BLaER1 treated with 17β-estradiol and CSF1 and Interleukin-3, amounts not matched to agents 10 nM and 100 nM (cell line): ENCODE data around the gene PITPNC1.
"Not testable (repeated sequence)": the region's sequence is repeated elsewhere in the genome, so short reads cannot be mapped to it uniquely, and the experiment has no call there.

ENCODE experiments used
- H3K27ac ChIP-seq, 11 experiments: shearing (Covaris generic); formaldehyde crosslinking; 2 replicates each; pipeline ENCODE4 v1.8.1; 2022
- H3K27me3 ChIP-seq, 11 experiments: shearing (Covaris generic); formaldehyde crosslinking; 2 replicates each; pipeline ENCODE4 v1.8.1; 2022
- H3K36me3 ChIP-seq, 11 experiments: shearing (Covaris generic); formaldehyde crosslinking; 2 replicates each; pipeline ENCODE4 v1.8.1; 2022
- H3K4me1 ChIP-seq, 10 experiments: shearing (Covaris generic); formaldehyde crosslinking; 2 replicates each; pipeline ENCODE4 v1.8.1; 2022
- H3K4me2 ChIP-seq, 11 experiments: shearing (Covaris generic); formaldehyde crosslinking; 2 replicates each; pipeline ENCODE4 v1.8.1; 2022
- H3K4me3 ChIP-seq, 10 experiments: shearing (Covaris generic); formaldehyde crosslinking; 2 replicates each; pipeline ENCODE4 v1.8.1; 2022
- H3K9ac ChIP-seq, 11 experiments: shearing (Covaris generic); formaldehyde crosslinking; 2 replicates each; pipeline ENCODE4 v1.8.1; 2022
- H3K9me3 ChIP-seq, 11 experiments: shearing (Covaris generic); formaldehyde crosslinking; replicated peaks in 1 of 11; 2 replicates each; pipeline ENCODE4 v1.8.1; 2022
- H4K20me1 ChIP-seq, 11 experiments: shearing (Covaris generic); formaldehyde crosslinking; 2 replicates each; pipeline ENCODE4 v1.8.1; 2022
- Cebpa-rat ChIP-seq, 11 experiments: shearing (Covaris generic); IDR thresholded peaks; 2 replicates each; pipeline ENCODE4 v1.8.1; 2022

PITPNC1 gene

GRCh38 chr17:67412941-67413340, 35.9 kb downstream of the PITPNC1 start:
- Histone ChIP-seq H3K9ac (no peak overlapping the region), H3K27ac (no peak overlapping the region), H3K4me1 (peaks cover 0 to 14% (median 4%) of the 10 kb centered on the region in 10 experiments; a peak in 6 of 20 replicates), H3K4me3 (no peak overlapping the region), H3K27me3 (no peaks in the 10 kb centered on the region), H3K9me3 (peaks cover 5 to 40% (median 18%) of the 10 kb centered on the region in 11 experiments), H3K4me2 (no peak overlapping the region), H3K36me3 (peaks cover 0 to 25% (median 4%) of the 10 kb centered on the region in 11 experiments; a peak in 6 of 22 replicates), H4K20me1 (no peaks in the 10 kb centered on the region)
- TF ChIP-seq Cebpa-rat (IDR thresholded peaks at IDR 0.05): no peak

GRCh38 chr17:67413388-67413787, 36.3 kb downstream of the PITPNC1 start:
- H3K27ac ChIP-seq: no peak overlapping the region
- peaks cover 0 to 18% (median 3%) of the 10 kb centered on the region in 10 experiments; a peak in 11 of 20 replicates for H3K4me1 ChIP-seq
- no peak overlapping the region for H3K9ac ChIP-seq
- no peak overlapping the region for H3K4me3 ChIP-seq
- peaks cover 5 to 35% (median 16%) of the 10 kb centered on the region in 11 experiments for H3K9me3 ChIP-seq
- H3K27me3 ChIP-seq: no peaks in the 10 kb centered on the region
- TF ChIP-seq Cebpa-rat (IDR thresholded peaks at IDR 0.05): no peak
- peaks cover 0 to 25% (median 4%) of the 10 kb centered on the region in 11 experiments; a peak in 6 of 22 replicates for H3K36me3 ChIP-seq
- H3K4me2 ChIP-seq: no peak overlapping the region
- H4K20me1 ChIP-seq: no peaks in the 10 kb centered on the region

GRCh38 chr17:67414130-67414529, 37.0 kb downstream of the PITPNC1 start:
- Histone ChIP-seq H3K27ac (no peak overlapping the region), H3K9me3 (peaks cover 5 to 29% (median 15%) of the 10 kb centered on the region in 11 experiments)

GRCh38 chr17:67414559-67414958, 37.5 kb downstream of the PITPNC1 start:
- H3K27ac ChIP-seq: no peak overlapping the region
- peaks cover 10 to 30% (median 15%) of the 10 kb centered on the region in 10 experiments; a peak in 19 of 20 replicates for H3K4me1 ChIP-seq
- H3K4me3 ChIP-seq: no peak overlapping the region
- no peak overlapping the region for H3K4me2 ChIP-seq
- H4K20me1 ChIP-seq: no peaks in the 10 kb centered on the region; a peak in 1 of 22 replicates
- H3K27me3 ChIP-seq: no peaks in the 10 kb centered on the region
- no peak for TF ChIP-seq Cebpa-rat (IDR thresholded peaks at IDR 0.05)
- H3K9ac ChIP-seq: no peak overlapping the region
- H3K9me3 ChIP-seq: peaks cover 5 to 24% (median 14%) of the 10 kb centered on the region in 11 experiments
- H3K36me3 ChIP-seq: peaks cover 0 to 25% (median 3%) of the 10 kb centered on the region in 11 experiments; a peak in 6 of 22 replicates

More at GRCh38 chr17:67414130-67414529, 37.0 kb downstream of the PITPNC1 start:
- Histone ChIP-seq H3K27me3 (no peaks in the 10 kb centered on the region), H3K9ac (no peak overlapping the region), H3K36me3 (peaks cover 0 to 25% (median 4%) of the 10 kb centered on the region in 11 experiments; a peak in 6 of 22 replicates), H4K20me1 (no peaks in the 10 kb centered on the region; a peak in 1 of 22 replicates), H3K4me3 (no peak overlapping the region), H3K4me2 (no peak overlapping the region), H3K4me1 (peaks cover 6 to 26% (median 10%) of the 10 kb centered on the region in 10 experiments; a peak in 19 of 20 replicates)
- no peak for TF ChIP-seq Cebpa-rat (IDR thresholded peaks at IDR 0.05)

- Histone ChIP-seq H3K27ac (no peak overlapping the region), H3K4me3 (no peak overlapping the region)
- no peak for TF ChIP-seq Cebpa-rat (IDR thresholded peaks at IDR 0.05)
Measured at GRCh38 chr17:67415291-67415690, 38.2 kb downstream of the PITPNC1 start.

GRCh38 chr17:67417507-67417906, 40.4 kb downstream of the PITPNC1 start:
- H3K27ac ChIP-seq: peak overlapping the region in 1 of 11 experiments; percentile 3; a peak in 1 of 22 replicates
- H3K4me3 ChIP-seq: no peak overlapping the region
- H3K4me1 ChIP-seq: peaks cover 34 to 54% (median 41%) of the 10 kb centered on the region in 10 experiments
- H3K4me2 ChIP-seq: 0 out of 22 replicates have a peak overlapping the region, but pooled peaks of 1 of the 11 experiments have one; percentile 2
- H3K36me3 ChIP-seq: peaks cover 0 to 25% (median 0%) of the 10 kb centered on the region in 11 experiments; a peak in 4 of 22 replicates
- peaks cover 0 to 12% (median 0%) of the 10 kb centered on the region in 11 experiments; a peak in 2 of 22 replicates for H4K20me1 ChIP-seq
- H3K9me3 ChIP-seq: peaks cover 5 to 23% (median 13%) of the 10 kb centered on the region in 11 experiments
- H3K27me3 ChIP-seq: no peaks in the 10 kb centered on the region
- no peak for TF ChIP-seq Cebpa-rat (IDR thresholded peaks at IDR 0.05)
- H3K9ac ChIP-seq: no peak overlapping the region

More at GRCh38 chr17:67415291-67415690, 38.2 kb downstream of the PITPNC1 start:
- H3K4me1 ChIP-seq: peaks cover 17 to 37% (median 21%) of the 10 kb centered on the region in 10 experiments
- peaks cover 5 to 24% (median 13%) of the 10 kb centered on the region in 11 experiments for H3K9me3 ChIP-seq
- H3K9ac ChIP-seq: no peak overlapping the region
- no peaks in the 10 kb centered on the region for H3K27me3 ChIP-seq
- H3K36me3 ChIP-seq: peaks cover 0 to 25% (median 2%) of the 10 kb centered on the region in 11 experiments; a peak in 5 of 22 replicates
- H4K20me1 ChIP-seq: no peaks in the 10 kb centered on the region; a peak in 1 of 22 replicates
- H3K4me2 ChIP-seq: no peak overlapping the region

GRCh38 chr17:67420994-67421393, 43.9 kb downstream of the PITPNC1 start:
- H3K4me2 ChIP-seq: peak overlapping the region in 10 of 11 experiments; percentile 37 to 86 (median 54); a peak in 10 of 22 replicates
- peak overlapping the region in 5 of 11 experiments; percentile 16 to 56 (median 47); a peak in 7 of 22 replicates for H3K27ac ChIP-seq
- no peak for TF ChIP-seq Cebpa-rat (IDR thresholded peaks at IDR 0.05)
- H3K36me3 ChIP-seq: peaks cover 0 to 19% (median 0%) of the 10 kb centered on the region in 11 experiments; a peak in 7 of 22 replicates
- H3K27me3 ChIP-seq: no peaks in the 10 kb centered on the region
- no peak overlapping the region for H3K4me3 ChIP-seq
- H4K20me1 ChIP-seq: peaks cover 0 to 12% (median 0%) of the 10 kb centered on the region in 11 experiments; a peak in 2 of 22 replicates
- peaks cover 0 to 6% (median 0%) of the 10 kb centered on the region in 11 experiments; a peak in 1 of 22 replicates for H3K9me3 ChIP-seq
- no peak overlapping the region for H3K9ac ChIP-seq
- H3K4me1 ChIP-seq: peaks cover 39 to 54% (median 46%) of the 10 kb centered on the region in 10 experiments

GRCh38 chr17:67421869-67422273, 44.8 kb downstream of the PITPNC1 start:
- no peaks in the 10 kb centered on the region for H3K27me3 ChIP-seq
- H3K9me3 ChIP-seq: peaks cover 0 to 6% (median 0%) of the 10 kb centered on the region in 11 experiments; a peak in 1 of 22 replicates
- peaks cover 0 to 21% (median 0%) of the 10 kb centered on the region in 11 experiments; a peak in 7 of 22 replicates for H3K36me3 ChIP-seq
- H3K27ac ChIP-seq: peak overlapping the region in 8 of 11 experiments; percentile 12 to 62 (median 41); a peak in 14 of 22 replicates
- no peak overlapping the region for H3K9ac ChIP-seq
- TF ChIP-seq Cebpa-rat (IDR thresholded peaks at IDR 0.05): 0 out of 22 replicates have a peak, but pooled peaks of 1 of the 11 experiments have one; percentile 26
- peak overlapping the region; percentile 5 to 86 (median 62); a peak in 21 of 22 replicates for H3K4me2 ChIP-seq
- H3K4me3 ChIP-seq: no peak overlapping the region
- peaks cover 39 to 54% (median 46%) of the 10 kb centered on the region in 10 experiments for H3K4me1 ChIP-seq
- peaks cover 0 to 12% (median 0%) of the 10 kb centered on the region in 11 experiments; a peak in 2 of 22 replicates for H4K20me1 ChIP-seq

- not testable (repeated sequence) for H3K27me3 ChIP-seq, H3K9ac ChIP-seq, H3K4me3 ChIP-seq, H3K9me3 ChIP-seq
- Histone ChIP-seq H4K20me1 (peaks cover 0 to 12% (median 0%) of the 10 kb centered on the region in 11 experiments; a peak in 2 of 22 replicates), H3K4me1 (peaks cover 39 to 52% (median 46%) of the 10 kb centered on the region in 10 experiments), H3K4me2 (peak overlapping the region; percentile 5 to 86 (median 62); a peak in 20 of 22 replicates), H3K36me3 (peaks cover 0 to 21% (median 0%) of the 10 kb centered on the region in 11 experiments; a peak in 7 of 22 replicates), H3K27ac (peak overlapping the region in 9 of 11 experiments; percentile 12 to 62 (median 40); a peak in 16 of 22 replicates)
Measured at GRCh38 chr17:67422296-67422695, 45.2 kb downstream of the PITPNC1 start.
